SIG-M5 treated with dmso at 0.1 percent for 504 hours (cell line): ENCODE results near the gene CSNK1A1.
"Not testable (repeated sequence)": the region's sequence is repeated elsewhere in the genome, so short reads cannot be mapped to it uniquely, and the experiment has no call there.

Experiments
- DNase-seq: peaks from one replicate; lab custom pipeline; 2025; ENCODE audit not compliant: unreplicated experiment; lab: John Stamatoyannopoulos, UW

The CSNK1A1 gene

DNA sequence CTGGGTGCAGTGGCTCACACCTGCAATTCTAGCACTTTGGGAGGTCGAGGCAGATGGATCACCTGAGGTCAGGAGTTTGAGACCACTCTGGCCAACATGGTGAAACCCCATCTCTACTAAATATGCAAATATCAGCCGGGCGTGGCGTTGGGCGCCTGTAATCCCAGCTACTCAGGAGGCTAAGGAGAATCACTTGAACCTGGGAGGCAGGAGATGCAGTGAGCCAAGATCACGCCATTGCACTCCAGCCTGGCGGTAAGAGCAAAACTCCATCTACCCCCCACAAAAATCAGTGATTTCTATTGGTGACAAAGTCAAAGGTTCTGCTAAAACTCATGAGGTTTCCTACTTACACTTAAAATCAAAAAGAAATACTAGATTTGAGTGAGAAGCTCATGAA is 18.8 kb downstream of the CSNK1A1 start:
- DNase-seq: no peak

DNA sequence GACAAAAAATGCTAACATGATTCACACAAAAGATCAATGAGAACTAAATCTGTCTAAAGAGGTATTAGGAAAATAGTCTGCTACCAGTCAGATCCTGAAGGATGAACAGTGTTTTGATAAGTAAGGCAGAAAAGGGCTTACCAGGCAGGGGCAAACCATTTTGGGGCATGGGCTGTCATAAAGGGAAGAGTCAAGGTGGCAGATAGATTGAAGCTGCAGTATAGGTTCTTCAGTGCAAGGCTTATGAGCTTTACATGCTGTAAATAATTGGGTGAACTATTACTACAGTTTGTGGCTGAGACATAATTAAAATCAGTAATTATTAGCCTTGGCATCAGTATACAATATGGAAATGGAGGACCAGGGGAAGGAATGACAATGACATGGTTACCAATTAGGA is 21.8 kb downstream of the CSNK1A1 start:
- DNase-seq: no peak

DNA sequence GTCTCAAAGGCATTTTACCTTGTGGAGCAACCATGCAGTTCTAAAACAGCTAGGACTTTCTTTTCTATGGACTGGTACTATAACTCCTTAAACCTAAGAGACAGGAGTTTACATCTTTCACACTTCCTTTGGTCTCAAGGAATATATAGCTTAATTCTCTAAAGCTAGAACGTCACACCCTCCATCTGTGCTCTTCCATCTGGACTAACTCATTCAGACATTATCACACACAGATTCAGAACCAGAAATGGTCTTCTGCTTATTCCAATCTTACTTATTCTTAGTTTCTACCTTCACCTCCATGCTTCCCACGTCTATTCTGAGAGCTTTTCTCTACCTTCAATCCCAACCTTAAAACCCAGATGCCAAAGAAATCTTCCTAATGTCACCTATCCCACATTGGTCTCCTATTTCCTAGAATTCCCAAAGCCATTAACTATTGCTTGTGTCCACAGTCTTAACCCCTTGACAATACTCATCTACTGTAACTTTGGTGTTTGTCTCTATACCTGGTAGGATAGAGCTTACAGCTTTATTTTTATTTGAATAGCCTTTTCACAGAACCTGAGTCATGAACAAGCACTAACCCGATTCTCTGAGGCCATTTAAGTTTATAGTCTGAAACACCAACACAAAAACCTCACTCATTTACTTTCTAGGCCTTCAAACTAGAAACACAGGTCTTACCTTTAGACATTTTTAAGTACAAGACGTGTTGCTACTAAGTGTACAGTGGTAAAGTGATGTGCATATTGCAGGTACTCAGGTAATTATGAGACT is 22.8 kb downstream of the CSNK1A1 start:
- DNase-seq: no peak

DNA sequence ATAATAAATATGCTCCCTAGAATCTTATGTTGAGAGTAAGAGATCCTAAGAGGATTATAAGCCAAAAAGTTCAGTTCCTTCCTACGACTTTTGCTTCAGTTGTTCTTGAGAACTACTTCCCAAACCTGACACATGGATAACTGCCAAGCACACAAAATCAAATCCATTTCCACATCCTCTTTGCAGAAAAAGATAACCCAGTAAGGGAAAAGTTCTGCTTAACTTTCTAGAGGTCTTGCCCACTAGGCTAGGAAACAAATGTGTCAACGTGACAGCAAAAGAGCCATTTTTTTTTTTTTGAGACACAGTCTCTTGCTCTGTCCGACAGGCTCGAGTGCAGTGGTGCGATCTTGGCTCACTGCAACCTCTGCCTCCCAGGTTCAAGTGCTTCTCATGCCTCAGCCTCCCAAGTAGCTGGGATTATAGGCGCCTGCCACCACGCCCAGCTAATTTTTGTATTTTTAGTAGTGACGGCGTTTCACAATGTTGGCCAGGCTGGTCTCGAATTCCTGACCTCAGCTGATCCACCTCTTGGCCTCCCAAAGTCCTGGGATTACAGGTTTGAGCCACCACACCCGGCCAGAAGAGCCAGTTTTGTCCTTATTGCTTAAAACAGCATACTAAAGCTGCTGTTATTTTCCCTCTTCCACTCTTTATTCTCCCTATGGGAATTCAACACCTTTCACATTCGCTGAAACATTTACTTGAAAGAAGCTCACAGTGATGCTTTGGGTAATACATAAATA is 24.2 kb downstream of the CSNK1A1 start:
- DNase-seq: no peak

DNA sequence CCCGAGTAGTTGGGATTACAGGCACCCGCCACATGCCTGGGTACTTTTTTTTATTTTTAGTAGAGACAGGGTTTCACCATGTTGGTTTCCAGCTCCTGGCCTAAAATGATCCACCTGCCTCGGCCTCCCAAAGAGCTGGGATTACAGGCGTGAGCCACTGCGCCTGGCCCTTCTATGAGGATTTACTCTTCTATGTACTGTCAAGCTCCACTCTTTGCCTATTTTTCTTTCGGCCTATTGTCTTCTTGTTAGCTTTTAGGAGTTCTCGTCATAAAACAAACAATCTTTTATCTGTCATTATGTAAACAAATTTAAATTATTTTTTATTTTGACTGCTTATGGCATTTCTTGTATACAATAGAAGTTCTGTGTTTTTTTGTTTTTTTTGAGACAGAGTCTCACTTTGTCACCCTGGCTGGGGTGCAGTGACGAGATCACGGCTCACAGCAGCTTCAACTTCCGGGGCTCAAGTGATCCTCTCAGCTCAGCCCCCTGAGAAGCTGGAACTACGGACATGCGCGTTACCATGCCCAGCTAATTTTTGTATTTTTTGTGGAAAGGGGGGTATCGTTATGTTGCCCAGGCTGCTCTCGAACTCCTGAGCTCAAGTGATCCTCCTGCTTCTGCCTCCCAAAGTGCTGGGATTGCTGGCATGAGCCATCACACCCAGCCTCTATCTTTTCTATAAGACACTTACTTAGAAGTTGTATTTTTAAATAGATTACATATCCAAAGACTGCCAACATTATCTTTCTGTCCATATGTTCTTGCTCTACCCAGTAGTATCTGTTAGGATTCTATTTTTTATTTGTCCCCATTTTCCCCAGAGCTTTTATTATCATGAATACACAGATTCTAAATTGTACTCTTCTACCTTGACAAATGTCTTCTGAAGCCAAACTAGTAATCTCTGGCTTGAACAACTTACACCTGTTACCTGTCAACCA is 29.2 kb downstream of the CSNK1A1 start:
- no peak for DNase-seq

DNA sequence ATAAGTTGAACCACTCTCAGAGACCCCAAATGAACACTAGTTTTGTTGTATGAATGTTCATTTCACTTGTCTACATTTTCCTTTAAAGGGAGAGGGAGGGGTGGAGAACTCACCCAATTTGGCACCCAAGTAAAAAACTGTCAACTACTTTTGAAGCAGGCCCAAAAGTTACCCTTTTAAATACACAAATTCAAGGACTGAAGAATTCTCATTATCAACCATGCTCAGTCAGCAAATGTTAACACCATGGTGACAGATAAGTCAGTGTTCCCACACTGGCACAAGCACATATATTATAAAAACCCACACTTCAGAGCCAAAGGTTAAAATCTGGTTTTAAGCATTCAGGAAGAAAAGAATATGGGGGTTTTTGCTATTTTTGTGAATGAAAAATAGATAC is 31.6 kb downstream of the CSNK1A1 start:
- DNase-seq: no peak

DNA sequence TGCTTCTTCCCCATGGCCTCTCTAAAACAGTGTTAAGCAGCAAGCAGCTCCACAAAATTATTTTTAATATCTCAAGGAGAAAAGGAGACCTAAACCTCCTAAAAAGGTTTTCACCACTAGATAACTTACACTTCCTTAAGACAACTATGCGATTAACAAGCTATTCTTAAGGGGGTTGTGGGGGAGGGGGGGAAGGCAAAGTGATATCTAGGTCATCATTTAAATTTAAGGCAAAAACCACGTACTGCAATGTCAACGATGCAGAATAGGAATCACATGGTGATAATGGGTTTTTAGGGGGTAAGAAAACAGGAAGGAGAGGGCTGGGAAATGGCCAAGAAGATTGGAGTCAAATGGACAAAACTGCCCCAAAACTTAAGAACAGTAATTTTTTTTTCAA is 32.6 kb downstream of the CSNK1A1 start:
- DNase-seq: no peak

DNA sequence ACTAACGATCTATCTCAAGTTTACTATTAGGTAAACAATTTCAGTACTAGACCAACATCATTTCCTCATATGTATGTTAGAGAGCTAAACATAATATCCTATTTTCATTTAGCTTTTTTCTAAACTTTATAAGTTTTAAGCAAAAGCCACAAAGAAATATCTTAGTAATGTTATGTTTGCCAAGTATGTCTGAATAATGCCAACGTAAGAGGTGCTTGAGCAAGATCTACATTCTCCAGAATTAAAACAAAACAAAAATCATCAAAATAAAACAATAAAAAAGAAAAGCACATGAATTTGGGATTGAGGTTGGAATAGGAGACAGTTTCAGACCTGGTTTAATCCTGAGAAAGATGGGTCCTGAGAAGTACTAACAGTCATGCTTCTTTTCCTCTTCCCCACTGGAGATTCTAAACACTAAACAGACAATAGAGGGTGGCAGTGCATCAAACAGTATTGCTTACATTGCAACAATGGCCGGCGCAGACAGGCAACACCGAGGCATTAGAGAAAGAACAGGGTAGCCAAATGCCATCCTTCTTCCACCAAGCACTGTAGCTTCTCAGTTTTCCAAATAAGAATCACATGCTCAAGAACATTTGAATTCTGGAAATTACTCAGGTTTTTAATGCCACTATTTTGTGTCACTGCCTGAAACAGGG is 33.6 kb downstream of the CSNK1A1 start:
- no peak for DNase-seq

DNA sequence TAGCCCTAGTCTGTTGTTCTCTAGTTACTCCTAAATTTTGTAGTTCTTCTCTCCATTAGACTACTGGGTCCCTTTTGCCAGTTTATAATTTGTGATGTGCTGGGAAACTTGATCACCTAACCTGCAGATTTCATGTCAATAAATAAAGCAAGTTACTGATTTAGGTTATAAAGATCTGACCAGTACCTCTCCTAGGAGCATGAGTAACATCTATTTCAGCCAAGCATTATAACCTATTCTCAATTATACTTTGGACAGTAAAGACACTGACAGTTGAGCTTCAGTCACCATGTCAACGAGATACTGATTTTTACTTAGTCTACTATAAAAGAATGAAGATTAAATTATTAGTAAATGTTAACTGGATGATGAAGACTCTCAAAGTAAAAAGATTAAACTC is 36.7 kb downstream of the CSNK1A1 start:
- no peak for DNase-seq

DNA sequence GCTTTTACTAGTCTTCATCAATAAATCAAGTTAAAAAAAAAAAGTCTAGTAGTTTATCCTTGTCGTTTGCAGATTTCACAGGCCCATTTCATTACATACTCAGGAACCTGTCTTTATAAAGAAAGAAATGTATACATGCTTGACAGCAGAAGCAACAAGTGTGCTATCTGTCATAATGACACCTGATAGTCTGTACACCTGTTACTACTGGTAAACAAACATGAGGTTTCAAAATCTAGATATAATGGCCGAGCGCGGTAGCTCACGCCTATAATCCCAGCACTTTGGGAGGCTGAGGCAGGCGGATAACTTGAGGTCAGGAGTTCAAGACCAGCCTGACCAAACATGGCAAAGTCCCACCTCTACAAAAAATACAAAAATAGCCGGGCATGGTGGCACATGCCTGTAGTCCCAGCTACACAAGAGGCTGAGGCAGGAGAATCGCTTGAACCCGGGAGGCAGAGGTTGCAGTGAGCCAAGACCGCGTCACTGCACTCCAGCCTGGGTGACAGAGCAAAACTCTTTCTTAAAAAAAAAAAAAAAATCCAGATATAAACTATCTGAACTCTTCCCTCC is 37.8 kb downstream of the CSNK1A1 start:
- not testable (repeated sequence) for DNase-seq

DNA sequence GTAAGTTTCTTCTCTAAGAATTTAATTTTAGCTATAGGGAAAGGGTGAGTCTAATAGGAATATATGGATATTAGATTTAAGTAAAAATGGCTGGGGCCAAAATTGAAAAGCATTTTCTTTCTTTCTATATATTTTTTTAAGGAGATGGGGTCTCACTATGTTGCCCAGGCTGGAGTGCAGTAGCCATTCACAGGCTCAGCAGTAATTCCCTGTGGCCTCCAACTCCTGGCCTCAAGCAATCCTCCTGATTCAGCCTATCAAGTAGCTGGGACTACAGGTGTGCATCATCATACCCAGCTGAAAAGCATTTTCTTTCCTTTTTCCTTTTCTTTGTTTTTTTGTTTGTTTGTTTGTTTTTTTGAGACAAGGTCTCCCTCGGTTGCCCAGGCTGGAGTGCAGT is 41.1 kb downstream of the CSNK1A1 start:
- no peak for DNase-seq

DNA sequence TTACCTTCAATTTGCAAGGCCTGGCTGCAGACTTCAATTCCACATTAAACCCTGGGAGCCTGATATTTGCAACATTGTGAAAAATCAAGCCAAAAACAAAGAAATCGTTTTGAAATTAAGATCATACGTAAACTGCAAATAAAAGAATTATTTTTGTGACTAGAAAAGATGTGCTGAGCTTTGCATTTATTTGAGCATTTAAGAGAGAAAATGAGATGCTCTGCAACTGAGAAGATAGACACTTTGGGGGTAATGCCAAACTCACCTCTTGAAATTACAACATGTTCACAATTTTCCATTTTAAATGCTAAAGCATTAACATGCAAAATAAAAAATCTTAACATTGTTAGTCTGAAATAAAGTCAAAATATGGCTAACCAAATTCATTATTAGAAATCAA is 46.6 kb downstream of the CSNK1A1 start:
- DNase-seq: no peak

DNA sequence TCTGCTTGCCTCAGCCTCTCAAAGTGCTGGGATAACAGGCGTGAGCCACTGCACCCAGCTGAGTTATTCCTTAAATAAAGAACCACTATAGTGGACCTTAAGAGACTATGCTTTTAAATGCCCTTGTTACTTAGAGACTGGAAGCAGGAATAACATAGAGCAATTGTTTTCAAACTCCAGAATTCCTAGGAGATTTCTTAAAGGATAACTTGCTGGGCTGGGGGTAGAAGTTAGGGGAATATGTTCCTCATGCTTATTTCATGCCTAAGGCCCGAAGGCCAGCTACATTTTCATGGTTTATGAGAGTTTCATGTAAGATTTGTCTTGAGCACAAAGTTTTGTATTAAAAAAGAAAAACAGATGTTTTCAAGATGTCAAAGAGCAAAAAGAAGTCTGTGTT is 48.2 kb downstream of the CSNK1A1 start:
- DNase-seq: no peak

DNA sequence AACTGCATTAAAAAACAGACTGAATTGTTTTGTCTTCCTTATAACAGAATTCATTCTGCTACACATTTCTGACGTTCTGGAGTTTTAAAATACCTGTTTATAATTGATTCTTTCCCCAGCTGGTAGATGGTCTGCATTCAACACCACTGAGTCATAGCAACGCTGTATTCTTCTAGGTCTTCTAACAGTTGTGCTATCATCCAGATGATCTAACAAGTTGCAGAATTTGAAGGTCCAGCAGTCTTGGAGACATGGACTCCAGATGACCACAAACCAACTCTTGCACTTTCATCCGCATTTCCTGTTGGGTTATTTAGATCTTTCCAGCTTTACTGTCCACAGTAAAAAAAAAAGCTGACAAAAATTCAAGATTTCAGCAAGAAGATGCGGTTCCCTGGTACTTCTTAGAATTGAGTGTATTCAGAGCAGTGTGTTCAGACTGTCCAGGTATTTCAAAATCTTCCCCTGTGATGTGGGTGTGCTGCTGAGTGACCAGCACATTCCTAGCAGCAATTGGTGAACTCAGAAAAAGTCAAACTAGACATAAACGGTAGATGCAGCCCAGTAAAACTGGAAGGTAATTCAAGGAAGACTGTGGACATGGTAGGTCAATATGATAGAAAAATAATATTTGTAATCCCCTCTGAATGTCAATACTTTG is 50.2 kb downstream of the CSNK1A1 start:
- no peak for DNase-seq

DNA sequence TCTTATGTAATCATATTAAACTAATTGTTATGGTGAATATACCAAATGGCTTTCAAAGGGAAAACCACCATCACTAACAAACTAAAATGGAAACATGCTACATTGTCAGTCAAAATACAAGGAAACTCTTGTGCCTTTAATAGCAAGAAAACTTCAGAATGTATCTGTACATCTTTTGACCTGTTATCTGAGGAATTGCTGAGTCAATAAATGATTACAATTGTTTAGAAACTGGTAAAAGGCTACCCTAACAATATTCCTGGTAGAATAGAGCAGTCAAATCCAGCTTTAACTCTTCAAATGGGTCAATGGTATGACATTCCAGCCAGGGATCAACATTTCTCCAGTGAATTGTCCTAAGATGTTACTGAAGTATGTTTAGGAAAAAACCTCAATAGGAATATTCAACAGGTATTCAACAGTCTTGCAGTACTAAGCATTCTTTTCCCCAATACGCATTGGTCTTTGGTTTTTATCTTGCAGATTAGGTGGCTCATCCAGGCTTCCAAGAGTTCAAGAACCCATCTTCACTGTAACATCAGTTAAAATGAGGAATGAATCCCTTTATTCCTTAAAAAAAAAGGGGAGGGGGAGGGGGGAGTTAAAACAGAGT is 52.4 kb downstream of the CSNK1A1 start:
- no peak for DNase-seq

DNA sequence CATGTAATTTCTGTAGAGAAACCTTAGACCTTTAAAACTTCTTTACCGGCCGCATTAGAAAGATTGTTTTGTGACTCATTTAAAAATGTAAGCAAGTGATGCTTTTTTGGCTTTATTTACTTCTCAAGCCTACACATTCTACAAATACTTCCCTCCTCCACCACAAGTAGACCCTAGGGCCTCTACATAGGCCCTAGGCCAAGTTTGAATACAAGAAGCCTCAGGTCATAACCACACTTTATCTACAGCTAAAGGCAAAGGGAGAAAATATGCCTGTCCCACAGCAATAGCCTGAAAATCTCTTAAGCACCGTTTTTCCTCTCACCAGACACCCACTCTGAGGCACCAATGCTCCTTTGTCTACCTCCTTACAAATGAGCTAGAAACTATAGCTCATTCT is 53.9 kb downstream of the CSNK1A1 start:
- no peak for DNase-seq

DNA sequence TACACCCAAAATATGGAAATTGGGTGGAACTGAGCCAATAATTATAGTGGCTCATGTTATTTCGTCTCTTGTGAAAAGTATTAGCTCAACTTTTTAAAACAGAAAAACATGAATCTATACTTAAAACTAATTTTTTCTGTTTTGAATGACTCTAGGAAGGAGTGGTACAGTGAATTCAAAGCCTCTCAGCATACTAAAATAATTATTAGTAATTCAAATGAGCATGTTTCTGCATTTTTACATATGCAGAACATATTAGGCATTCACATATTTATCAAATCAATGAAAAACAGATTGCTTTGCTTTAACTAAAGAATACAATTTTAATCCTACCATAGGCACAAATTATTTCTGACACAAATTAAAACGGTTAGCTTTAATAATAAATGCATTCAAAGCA is 54.3 kb downstream of the CSNK1A1 start:
- DNase-seq: no peak

DNA sequence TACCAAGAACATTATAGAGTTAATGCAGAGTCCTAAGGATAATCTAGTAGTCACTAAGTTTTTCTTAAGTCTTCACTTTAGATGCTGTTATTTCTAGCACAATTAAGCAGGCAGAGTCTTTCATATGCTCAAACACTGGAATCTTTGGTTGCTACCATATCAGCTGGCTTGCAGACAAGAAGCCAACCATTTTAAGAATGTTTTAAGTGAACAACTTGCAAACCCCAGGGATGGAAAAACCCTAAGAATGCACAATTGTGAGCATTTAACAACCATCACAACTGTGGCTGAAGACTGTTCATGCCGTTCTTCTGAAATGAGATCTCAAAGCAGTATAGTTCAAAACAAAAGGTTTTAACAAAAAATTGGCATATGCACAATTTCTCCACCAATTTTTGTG is 55.1 kb downstream of the CSNK1A1 start:
- DNase-seq: no peak

DNA sequence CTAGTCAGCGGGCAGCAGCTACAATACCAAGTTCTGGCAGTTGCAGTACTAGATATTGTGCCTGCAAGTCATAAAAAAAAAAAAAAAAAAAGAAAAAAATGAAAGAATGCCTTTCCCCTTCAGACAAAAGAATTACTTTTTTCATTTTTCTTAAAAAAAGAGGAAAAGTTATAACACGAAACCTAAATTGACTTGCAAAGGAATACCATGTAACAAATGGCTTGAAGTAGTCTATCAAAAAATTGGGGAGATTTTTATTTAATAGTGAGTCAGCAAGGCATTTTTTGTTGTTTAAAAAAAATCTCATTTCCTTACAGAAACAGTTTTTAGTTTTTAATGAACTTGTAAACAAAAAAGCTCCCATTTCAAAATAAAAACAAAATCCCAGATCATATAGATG is 55.6 kb downstream of the CSNK1A1 start:
- DNase-seq: no peak

DNA sequence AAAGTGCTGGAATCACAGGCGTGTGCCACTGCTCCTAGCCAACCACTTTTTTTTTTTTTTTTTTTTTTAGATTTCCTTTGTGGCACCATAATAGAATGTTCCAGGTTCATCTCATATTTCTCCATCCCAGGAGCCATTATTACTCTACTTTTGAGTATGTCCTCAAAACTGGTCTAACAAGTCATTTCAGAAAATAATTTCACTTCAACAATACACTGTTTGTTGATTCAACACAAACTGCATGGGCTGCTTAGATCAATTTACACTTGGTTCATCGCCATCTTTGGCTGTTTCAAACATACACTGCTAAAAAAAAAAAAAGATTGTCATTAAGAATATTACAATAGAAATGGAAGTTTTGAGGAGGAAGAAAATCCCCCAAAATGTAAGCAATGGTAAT is 57.9 kb downstream of the CSNK1A1 start:
- peak; percentile 31 for DNase-seq
